ENCODE data around the gene DYNC1LI2. TPM values are rescaled to one million over a fixed set of nuclear protein-coding genes. Genes with fewer than 3 reads are reported as not detected.
A peak's percentile ranks its signal among the peaks of the same experiment; 100 is the strongest.
"Not testable (repeated sequence)": the region's sequence is repeated elsewhere in the genome, so short reads cannot be mapped to it uniquely, and the experiment has no call there.

The DYNC1LI2 gene
- 94.3 and 104 TPM in 2 replicates for total RNA-seq (ENCODE audit: low replicate concordance)

- Mint-ChIP-seq H3K9me3 (no peaks in the 10 kb centered on the region), H3K27me3 (ENCODE audit: insufficient read depth, low read depth) (peaks cover 4% of the 10 kb centered on the region), H3K4me3 (peak within 1 kb of the TSS; percentile 96), H3K4me1 (peaks cover 19% of the 10 kb centered on the region), H3K27ac (peak within 1 kb of the TSS; percentile 90), H3K36me3 (peaks cover 24% of the 10 kb centered on the region)
- H3K9ac ChIP-seq: peak within 1 kb of the TSS; percentile 100
- peaks cover 51% of the 10 kb centered on the region for H3K79me2 ChIP-seq (ENCODE audit: low read depth)
- peaks cover 18% of the 10 kb centered on the region for H3K27me3 ChIP-seq
- peak within 1 kb of the TSS; percentile 92 for H3K4me2 ChIP-seq
- H3K4me1 ChIP-seq: peaks cover 12% of the 10 kb centered on the region
- peaks cover 8% of the 10 kb centered on the region for H3F3A ChIP-seq (ENCODE audit: low read depth)
- H2AFZ ChIP-seq (replicated peaks): peak within 1 kb of the TSS; percentile 95
- TF ChIP-seq, protein P1, sequence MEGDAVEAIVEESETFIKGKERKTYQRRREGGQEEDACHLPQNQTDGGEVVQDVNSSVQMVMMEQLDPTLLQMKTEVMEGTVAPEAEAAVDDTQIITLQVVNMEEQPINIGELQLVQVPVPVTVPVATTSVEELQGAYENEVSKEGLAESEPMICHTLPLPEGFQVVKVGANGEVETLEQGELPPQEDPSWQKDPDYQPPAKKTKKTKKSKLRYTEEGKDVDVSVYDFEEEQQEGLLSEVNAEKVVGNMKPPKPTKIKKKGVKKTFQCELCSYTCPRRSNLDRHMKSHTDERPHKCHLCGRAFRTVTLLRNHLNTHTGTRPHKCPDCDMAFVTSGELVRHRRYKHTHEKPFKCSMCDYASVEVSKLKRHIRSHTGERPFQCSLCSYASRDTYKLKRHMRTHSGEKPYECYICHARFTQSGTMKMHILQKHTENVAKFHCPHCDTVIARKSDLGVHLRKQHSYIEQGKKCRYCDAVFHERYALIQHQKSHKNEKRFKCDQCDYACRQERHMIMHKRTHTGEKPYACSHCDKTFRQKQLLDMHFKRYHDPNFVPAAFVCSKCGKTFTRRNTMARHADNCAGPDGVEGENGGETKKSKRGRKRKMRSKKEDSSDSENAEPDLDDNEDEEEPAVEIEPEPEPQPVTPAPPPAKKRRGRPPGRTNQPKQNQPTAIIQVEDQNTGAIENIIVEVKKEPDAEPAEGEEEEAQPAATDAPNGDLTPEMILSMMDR (IDR thresholded peaks at IDR 0.05): peak; percentile 73
- TF ChIP-seq EZH2 (IDR thresholded peaks at IDR 0.05): no peak
- TF ChIP-seq EZH2phosphoT487 (IDR thresholded peaks at IDR 0.05): no peak
- peaks cover 46% of the 10 kb centered on the region for H4K20me1 ChIP-seq (ENCODE audit: low read depth)
- peak within 1 kb of the TSS; percentile 99 for H3K4me3 ChIP-seq
- H3K9me3 ChIP-seq (ENCODE audit: low read depth): no peaks in the 10 kb centered on the region
- H3K36me3 ChIP-seq: peaks cover 13% of the 10 kb centered on the region
- peak; percentile 91 for DNase-seq (ENCODE audit: low spot score)
- peak within 1 kb of the TSS; percentile 96 for H3K27ac ChIP-seq
These were observed at the start of gene DYNC1LI2 for GRCh38 chr16:66751303-66751991. Gene DYNC1LI2 (minus strand): TSS chr16:66751609. CDS start chr16:66751591, 18 bp downstream.

DNA sequence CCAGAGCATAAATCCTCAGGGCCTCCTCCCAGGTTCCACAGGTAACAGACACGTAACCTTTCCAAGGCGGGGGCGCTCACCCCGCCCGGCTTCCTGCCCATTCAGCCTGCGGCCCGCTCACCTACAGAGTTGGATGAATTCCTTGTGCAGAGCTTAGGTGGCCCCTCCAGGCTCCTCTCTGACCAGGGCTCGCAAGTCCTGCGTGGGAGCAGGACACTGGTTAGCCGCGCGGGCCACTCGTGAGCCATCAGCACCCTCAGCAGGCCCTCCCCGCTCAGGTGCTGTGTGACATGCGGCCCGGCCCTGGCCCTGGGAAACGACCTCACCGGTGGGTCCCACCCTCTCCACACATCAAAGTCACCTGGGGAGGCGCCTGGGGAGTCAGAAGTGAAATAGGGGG is 49.4 kb upstream of the DYNC1LI2 start:
- Histone ChIP-seq H2AFZ (replicated peaks) (no peak overlapping the region), H3K79me2 (ENCODE audit: low read depth) (no peaks in the 10 kb centered on the region), H3K27ac (no peak overlapping the region), H3K4me3 (no peak overlapping the region), H3K4me1 (no peaks in the 10 kb centered on the region), H3K4me2 (no peak overlapping the region), H3K9me3 (ENCODE audit: low read depth) (no peaks in the 10 kb centered on the region), H4K20me1 (ENCODE audit: low read depth) (no peaks in the 10 kb centered on the region), H3K36me3 (peaks cover 18% of the 10 kb centered on the region), H3K27me3 (no peaks in the 10 kb centered on the region), H3F3A (ENCODE audit: low read depth) (peaks cover 15% of the 10 kb centered on the region), H3K9ac (no peak overlapping the region)
- Mint-ChIP-seq H3K4me1 (no peaks in the 10 kb centered on the region), H3K36me3 (peaks cover 19% of the 10 kb centered on the region), H3K27ac (no peak overlapping the region), H3K27me3 (ENCODE audit: insufficient read depth, low read depth) (no peaks in the 10 kb centered on the region), H3K9me3 (no peaks in the 10 kb centered on the region), H3K4me3 (no peak overlapping the region)
- no peak for DNase-seq (ENCODE audit: low spot score)
- TF ChIP-seq, protein P1 (IDR thresholded peaks at IDR 0.05): no peak
- TF ChIP-seq EZH2 (IDR thresholded peaks at IDR 0.05) (no peak), EZH2phosphoT487 (IDR thresholded peaks at IDR 0.05) (no peak)

DNA sequence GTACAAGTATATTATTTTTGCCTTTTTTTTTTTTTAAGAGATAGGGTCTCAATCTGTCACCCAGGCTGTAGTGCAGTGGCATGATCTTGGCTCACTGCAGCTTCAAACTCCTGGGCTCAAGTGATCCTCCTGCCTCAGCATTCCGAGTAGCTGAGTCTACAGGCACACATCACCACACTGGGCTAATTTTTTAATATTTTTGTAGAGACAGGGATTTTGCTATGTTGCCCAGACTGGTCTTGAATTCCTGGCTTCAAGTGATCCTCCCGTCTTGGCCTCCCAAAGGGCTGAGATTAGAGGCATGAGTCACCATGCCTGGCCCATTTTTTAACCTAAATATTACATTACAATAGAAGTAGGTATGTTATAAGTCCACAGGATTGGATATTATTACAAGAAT is 46.8 kb upstream of the DYNC1LI2 start:
- H4K20me1 ChIP-seq (ENCODE audit: low read depth): no peaks in the 10 kb centered on the region
- H3K4me1 Mint-ChIP-seq: no peaks in the 10 kb centered on the region

DNA sequence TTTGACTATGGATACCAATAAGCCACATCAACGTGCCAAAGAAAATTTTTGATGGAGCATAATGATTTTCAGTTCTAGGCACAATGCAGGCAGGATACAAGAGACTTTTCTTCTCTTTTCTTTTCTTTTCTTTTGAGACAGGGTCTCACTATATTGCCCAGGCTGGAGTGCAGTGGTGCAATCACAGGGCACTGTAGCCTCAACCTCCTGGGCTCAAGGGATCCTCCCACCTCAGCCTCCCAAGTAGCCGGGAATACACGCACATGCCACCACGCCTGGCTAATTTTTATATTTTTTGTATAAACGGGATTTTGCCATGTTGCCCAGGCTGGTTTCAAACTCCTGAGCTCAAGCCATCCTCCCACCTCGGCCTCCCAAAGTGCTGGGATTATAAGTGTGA is 42.6 kb upstream of the DYNC1LI2 start:
- H3K79me2 ChIP-seq (ENCODE audit: low read depth); H4K20me1 ChIP-seq (ENCODE audit: low read depth); H3K9me3 ChIP-seq (ENCODE audit: low read depth); H3K27ac ChIP-seq; H3K27me3 Mint-ChIP-seq (ENCODE audit: insufficient read depth, low read depth); DNase-seq (ENCODE audit: low spot score); H3K4me2 ChIP-seq; H3K36me3 ChIP-seq; H3K4me1 Mint-ChIP-seq; H3K27ac Mint-ChIP-seq; H3K36me3 Mint-ChIP-seq; H3K9me3 Mint-ChIP-seq; H3K4me3 ChIP-seq; H3K9ac ChIP-seq; H3K27me3 ChIP-seq; H3K4me3 Mint-ChIP-seq; H3F3A ChIP-seq (ENCODE audit: low read depth); H2AFZ ChIP-seq (replicated peaks); H3K4me1 ChIP-seq: not testable (repeated sequence)

More for the DNA sequence above, 46.8 kb upstream of the DYNC1LI2 start:
- H3K9me3 ChIP-seq (ENCODE audit: low read depth): no peaks in the 10 kb centered on the region
- peaks cover 5% of the 10 kb centered on the region for H3K36me3 ChIP-seq
- peaks cover 5% of the 10 kb centered on the region for H3F3A ChIP-seq (ENCODE audit: low read depth)
- H3K9ac ChIP-seq: no peak overlapping the region
- Mint-ChIP-seq H3K27ac (no peak overlapping the region), H3K27me3 (ENCODE audit: insufficient read depth, low read depth) (peaks cover 4% of the 10 kb centered on the region), H3K9me3 (no peaks in the 10 kb centered on the region), H3K4me3 (no peak overlapping the region), H3K36me3 (peaks cover 2% of the 10 kb centered on the region)
- H3K4me1 ChIP-seq: no peaks in the 10 kb centered on the region
- H3K4me2 ChIP-seq: no peak overlapping the region
- TF ChIP-seq, protein P1 (IDR thresholded peaks at IDR 0.05): no peak
- no peak for TF ChIP-seq EZH2 (IDR thresholded peaks at IDR 0.05)
- TF ChIP-seq EZH2phosphoT487 (IDR thresholded peaks at IDR 0.05): no peak
- H3K4me3 ChIP-seq: no peak overlapping the region
- H3K79me2 ChIP-seq (ENCODE audit: low read depth): no peaks in the 10 kb centered on the region
- DNase-seq (ENCODE audit: low spot score): no peak
- H2AFZ ChIP-seq (replicated peaks): no peak overlapping the region
- no peak overlapping the region for H3K27ac ChIP-seq
- no peaks in the 10 kb centered on the region for H3K27me3 ChIP-seq
